ENCODE measurements around the gene RPSA. TPM values are rescaled to one million over a fixed set of nuclear protein-coding genes. Genes with fewer than 3 reads are reported as not detected.

Gene RPSA
- total RNA-seq = 1,000 to 10,000 TPM in 1 of 4 donors, 100 to 1,000 TPM in 3; 744 to 1,023 (median 854) TPM

DNA sequence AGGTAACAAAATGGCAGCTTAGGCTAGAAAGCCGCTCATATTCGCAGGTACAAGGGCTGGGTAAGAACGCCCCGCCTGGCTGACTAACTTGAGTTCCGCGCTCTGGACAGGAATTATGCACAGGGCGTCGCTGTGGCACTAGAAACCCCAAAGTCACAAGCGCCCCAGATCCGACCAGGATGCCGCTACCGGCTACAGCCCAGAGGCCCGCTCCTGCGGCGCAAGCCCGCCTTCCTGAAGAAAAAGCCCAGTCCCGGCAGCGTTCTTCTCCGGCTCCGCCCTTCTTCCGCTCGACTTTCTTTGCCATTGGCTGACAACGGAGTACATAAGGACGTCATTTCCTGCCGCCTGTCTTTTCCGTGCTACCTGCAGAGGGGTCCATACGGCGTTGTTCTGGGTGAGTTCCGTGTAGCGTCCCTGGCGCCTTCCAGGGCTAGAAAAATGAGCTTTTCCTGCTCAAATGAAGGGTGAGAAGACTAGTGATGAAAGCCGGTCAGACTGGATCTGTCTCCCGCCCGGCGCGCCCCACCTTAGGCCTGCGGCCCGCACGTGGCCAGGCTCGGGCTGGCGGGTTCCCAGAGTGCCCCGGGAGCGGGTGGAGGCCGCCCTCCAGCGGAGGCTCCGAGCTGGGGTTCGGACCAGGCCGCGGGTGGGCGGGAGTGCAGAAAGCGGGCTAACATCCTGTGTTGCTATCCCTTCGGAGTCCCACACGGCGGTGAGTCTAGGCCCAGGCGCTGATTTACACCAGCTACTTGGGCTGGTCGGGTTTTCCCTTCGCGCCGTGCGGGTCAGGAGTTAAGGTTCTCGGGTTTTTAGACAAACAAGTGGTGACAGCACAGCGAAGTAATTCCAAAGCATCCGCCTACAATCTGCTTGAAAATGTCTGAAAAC is at the start of gene RPSA:
RPSA (plus strand) TSS at position 353 of the 891 bp plus-strand sequence. CDS start 934 bp downstream, outside the sequence.
- peak within 1 kb of the TSS; percentile 53 to 83 (median 80) for H3K27ac ChIP-seq
- H3K36me3 ChIP-seq = peaks cover 7 to 41% (median 9%) of the 10 kb centered on the region in 3 donors
- peak in 4 of 5 experiments; percentile 9 to 70 (median 28) for TF ChIP-seq CTCF (IDR thresholded peaks at IDR 0.05)
- TF ChIP-seq POLR2A (IDR thresholded peaks at IDR 0.05) = peak; percentile 76 to 90
- TF ChIP-seq EP300 (IDR thresholded peaks at IDR 0.05) = peak; percentile 37 to 99
- peak within 1 kb of the TSS; percentile 63 to 95 (median 70) for H3K4me3 ChIP-seq
- peaks cover 0 to 39% (median 14%) of the 10 kb centered on the region in 4 donors for H3K4me1 ChIP-seq
- WGBS, 2 donors = 0% methylated on average over 49 to 62 of the region's 63 CpGs
- no peaks in the 10 kb centered on the region for H3K27me3 ChIP-seq
- DNase-seq (ENCODE audit: low spot score in 2 of 2) = peak; percentile 84 to 92
- no peaks in the 10 kb centered on the region for H3K9me3 ChIP-seq

DNA sequence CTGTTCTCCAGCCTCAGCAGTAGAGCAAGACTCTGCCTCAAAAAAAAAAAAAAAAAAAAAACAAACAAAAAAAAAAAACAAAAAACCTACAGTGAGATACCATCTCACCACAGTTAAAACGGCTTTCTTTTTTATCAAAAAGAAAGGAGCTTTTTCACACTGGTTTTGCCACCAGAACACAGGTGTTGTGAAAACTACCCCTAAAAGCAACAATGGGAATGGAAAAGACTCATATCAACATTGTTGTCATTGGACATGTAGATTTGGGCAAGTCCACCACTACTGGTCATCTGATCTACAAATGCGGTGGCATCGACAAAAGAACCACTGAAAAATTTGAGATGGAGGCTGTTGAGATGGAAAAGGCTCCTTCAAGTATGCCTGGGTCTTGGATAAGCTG is 48.2 kb upstream of the RPSA start:
- peaks cover 0 to 5% (median 0%) of the 10 kb centered on the region in 3 donors for H3K36me3 ChIP-seq
- H3K27ac ChIP-seq = no peak overlapping the region
- H3K4me3 ChIP-seq = no peak overlapping the region
- WGBS, 2 donors = 92 to 95% methylated on average over 3 of the region's 3 CpGs
- H3K9me3 ChIP-seq = peaks cover 0 to 12% (median 0%) of the 10 kb centered on the region in 4 donors
- TF ChIP-seq CTCF (IDR thresholded peaks at IDR 0.05) (no peak), POLR2A (IDR thresholded peaks at IDR 0.05) (no peak), EP300 (IDR thresholded peaks at IDR 0.05) (no peak)
- H3K27me3 ChIP-seq = no peaks in the 10 kb centered on the region
- no peaks in the 10 kb centered on the region for H3K4me1 ChIP-seq
- DNase-seq (ENCODE audit: low spot score in 2 of 2) = no peak

DNA sequence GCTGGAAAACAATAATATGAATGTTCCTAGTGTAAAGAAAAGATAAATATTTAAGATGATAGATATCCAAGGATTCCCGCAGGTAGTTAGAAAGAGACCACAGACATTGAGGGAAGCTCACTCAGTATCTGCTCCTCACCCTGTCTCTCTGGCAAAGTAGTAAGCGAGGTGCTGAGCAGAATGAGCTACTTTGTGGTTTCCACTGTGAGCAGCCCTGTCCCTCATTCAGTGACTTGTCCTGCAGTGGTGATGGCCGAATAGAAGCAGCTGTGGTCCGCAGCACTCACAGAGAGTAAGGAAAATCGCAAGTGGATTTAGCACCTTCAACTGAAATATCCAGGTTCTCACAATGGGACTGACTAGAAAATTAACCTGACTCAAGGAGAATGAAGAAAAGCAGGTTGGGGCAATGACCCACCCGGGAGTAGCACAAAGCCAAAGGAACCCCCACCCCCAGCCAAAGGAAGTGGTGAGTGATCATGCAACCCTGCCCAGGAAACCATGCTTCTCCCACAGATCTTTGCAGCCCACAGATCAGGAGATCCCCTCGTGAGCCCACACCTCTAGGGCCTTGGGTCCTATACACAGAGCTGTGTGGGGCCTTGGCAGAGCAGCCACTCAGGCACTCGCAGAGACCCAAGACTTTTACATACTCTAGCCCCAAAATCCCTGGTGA is 45.1 kb upstream of the RPSA start:
- 70 to 82% methylated on average over 8 of the region's 8 CpGs for WGBS, 2 donors
- no peak overlapping the region for H3K4me3 ChIP-seq

DNA sequence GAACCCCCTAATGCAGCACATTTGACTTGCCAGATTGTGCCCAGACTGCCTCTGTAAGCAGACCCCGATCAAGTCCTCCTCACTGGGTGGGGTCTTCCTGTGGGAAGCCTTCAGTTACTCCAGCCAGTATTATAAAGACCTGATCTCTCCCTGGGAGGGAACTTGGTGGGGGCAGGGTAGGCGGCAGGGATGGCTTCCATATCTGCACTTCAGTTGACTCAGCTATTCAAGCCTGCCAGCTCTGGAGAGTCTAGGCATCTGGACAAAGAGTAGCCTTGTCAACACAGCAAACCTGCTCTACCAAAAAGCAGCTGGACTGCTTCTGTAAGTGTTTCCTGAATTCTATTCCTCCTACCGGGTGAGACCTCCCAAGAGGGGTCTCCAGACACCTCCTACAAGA is 44.3 kb upstream of the RPSA start:
- no peaks in the 10 kb centered on the region for H3K27me3 ChIP-seq
- no peak for DNase-seq (ENCODE audit: low spot score in 2 of 2)
- no peak overlapping the region for H3K27ac ChIP-seq
- no peak overlapping the region for H3K4me3 ChIP-seq
- H3K9me3 ChIP-seq = peaks cover 0 to 12% (median 0%) of the 10 kb centered on the region in 4 donors
- 45 to 69% methylated on average over 3 of the region's 3 CpGs for WGBS, 2 donors
- H3K4me1 ChIP-seq = no peaks in the 10 kb centered on the region
- TF ChIP-seq CTCF (IDR thresholded peaks at IDR 0.05) (no peak), EP300 (IDR thresholded peaks at IDR 0.05) (no peak), POLR2A (IDR thresholded peaks at IDR 0.05) (no peak)
- H3K36me3 ChIP-seq = peaks cover 0 to 5% (median 0%) of the 10 kb centered on the region in 3 donors

More for the DNA sequence above, 45.1 kb upstream of the RPSA start:
- H3K27ac ChIP-seq = no peak overlapping the region
- no peaks in the 10 kb centered on the region for H3K27me3 ChIP-seq
- no peaks in the 10 kb centered on the region for H3K4me1 ChIP-seq
- DNase-seq (ENCODE audit: low spot score in 2 of 2) = no peak
- peaks cover 0 to 12% (median 0%) of the 10 kb centered on the region in 4 donors for H3K9me3 ChIP-seq
- TF ChIP-seq CTCF (IDR thresholded peaks at IDR 0.05) (no peak), EP300 (IDR thresholded peaks at IDR 0.05) (no peak), POLR2A (IDR thresholded peaks at IDR 0.05) (no peak)
- H3K36me3 ChIP-seq = peaks cover 0 to 5% (median 0%) of the 10 kb centered on the region in 3 donors
